Naive B cell (primary cell): ENCODE results near the gene RAPGEF1. TPM values are rescaled to one million over a fixed set of nuclear protein-coding genes. Genes with fewer than 3 reads are reported as not detected.
"Not testable (repeated sequence)": the region's sequence is repeated elsewhere in the genome, so short reads cannot be mapped to it uniquely, and the experiment has no call there.

Source experiments
- ATAC-seq, 2 donors: fragments of 150-1000 bp; cut with Tn5 transposase; 2 replicates each; pipeline ENCODE4 v1.10.0; 2021; ENCODE audit warnings: low read depth in 2 of 2, mild to moderate bottlenecking in 2 of 2, moderate library complexity in 2 of 2
- DNase-seq: peaks from one replicate; pipeline ENCODE4 v3.0.0; 2022
- H3K27ac Mint-ChIP-seq, 6 donors: one replicate each; pipeline ENCODE4 v1.8.0; 2020 to 2022; ENCODE audit warnings: mild to moderate bottlenecking in 6 of 6, mixed read lengths in 6 of 6, moderate library complexity in 5 of 6, inconsistent platforms in 2 of 6
- H3K27me3 Mint-ChIP-seq, 3 donors: one replicate each; pipeline ENCODE4 v1.8.0; 2021 to 2022; ENCODE audit warnings: mixed read lengths in 3 of 3, mild to moderate bottlenecking in 1 of 3
- H3K36me3 Mint-ChIP-seq, 2 donors: one replicate each; pipeline ENCODE4 v1.8.0; 2020 to 2022; ENCODE audit warnings: mixed read lengths in 2 of 2, inconsistent platforms in 1 of 2, mild to moderate bottlenecking in 1 of 2
- H3K4me1 Mint-ChIP-seq, 3 donors: one replicate each; pipeline ENCODE4 v1.8.0; 2020 to 2022; ENCODE audit warnings: mixed read lengths in 3 of 3, inconsistent platforms in 1 of 3, mild to moderate bottlenecking in 1 of 3, moderate library complexity in 1 of 3
- H3K4me3 Mint-ChIP-seq, 8 donors: one replicate each; pipeline ENCODE4 v1.8.0; 2020 to 2022; ENCODE audit warnings: mild to moderate bottlenecking in 8 of 8, mixed read lengths in 8 of 8, moderate library complexity in 8 of 8, inconsistent platforms in 2 of 8
- H3K9me3 Mint-ChIP-seq, 7 donors: one replicate each; pipeline ENCODE4 v1.8.0; 2020 to 2022; ENCODE audit warnings: mixed read lengths in 7 of 7, mild to moderate bottlenecking in 5 of 7, inconsistent platforms in 2 of 7, moderate library complexity in 1 of 7
- polyA plus RNA-seq, 6 donors: library from polyadenylated mRNA; unstranded; fragments of 300-500 nt; fragmentation: Illumina TruSeq; gene quantifications; one replicate each; pipeline ENCODE4 v1.2.3, GENCODE V29; 2021; ENCODE audit warnings: low read depth in 6 of 6

The RAPGEF1 gene
- polyA plus RNA-seq, 6 donors from 2014 or later, result 3.4 to 21.1 (median 7.9) TPM

GRCh38 chr9:131672451-131672850, 67.4 kb downstream of the RAPGEF1 start:
- H3K4me1 Mint-ChIP-seq, result peaks cover 83 to 100% (median 97%) of the 10 kb centered on the region in 3 donors
- DNase-seq (no peak), ATAC-seq (no peak)
- peak overlapping the region; percentile 38 to 98 (median 71) for H3K27ac Mint-ChIP-seq
- peak overlapping the region in 2 of 8 donors; percentile 41 to 94 for H3K4me3 Mint-ChIP-seq
- no peaks in the 10 kb centered on the region for H3K36me3 Mint-ChIP-seq
- H3K27me3 Mint-ChIP-seq, result no peaks in the 10 kb centered on the region
- H3K9me3 Mint-ChIP-seq, result no peaks in the 10 kb centered on the region

- ATAC-seq (no peak), DNase-seq (no peak)
- Mint-ChIP-seq H3K9me3 (no peaks in the 10 kb centered on the region), H3K36me3 (no peaks in the 10 kb centered on the region), H3K4me1 (peaks cover 74 to 100% (median 95%) of the 10 kb centered on the region in 3 donors), H3K27me3 (no peaks in the 10 kb centered on the region), H3K4me3 (peak overlapping the region in 2 of 8 donors; percentile 72 to 73), H3K27ac (peak overlapping the region in 4 of 6 donors; percentile 43 to 99 (median 90))
Measured at GRCh38 chr9:131671133-131671520, 68.7 kb downstream of the RAPGEF1 start.

DNA sequence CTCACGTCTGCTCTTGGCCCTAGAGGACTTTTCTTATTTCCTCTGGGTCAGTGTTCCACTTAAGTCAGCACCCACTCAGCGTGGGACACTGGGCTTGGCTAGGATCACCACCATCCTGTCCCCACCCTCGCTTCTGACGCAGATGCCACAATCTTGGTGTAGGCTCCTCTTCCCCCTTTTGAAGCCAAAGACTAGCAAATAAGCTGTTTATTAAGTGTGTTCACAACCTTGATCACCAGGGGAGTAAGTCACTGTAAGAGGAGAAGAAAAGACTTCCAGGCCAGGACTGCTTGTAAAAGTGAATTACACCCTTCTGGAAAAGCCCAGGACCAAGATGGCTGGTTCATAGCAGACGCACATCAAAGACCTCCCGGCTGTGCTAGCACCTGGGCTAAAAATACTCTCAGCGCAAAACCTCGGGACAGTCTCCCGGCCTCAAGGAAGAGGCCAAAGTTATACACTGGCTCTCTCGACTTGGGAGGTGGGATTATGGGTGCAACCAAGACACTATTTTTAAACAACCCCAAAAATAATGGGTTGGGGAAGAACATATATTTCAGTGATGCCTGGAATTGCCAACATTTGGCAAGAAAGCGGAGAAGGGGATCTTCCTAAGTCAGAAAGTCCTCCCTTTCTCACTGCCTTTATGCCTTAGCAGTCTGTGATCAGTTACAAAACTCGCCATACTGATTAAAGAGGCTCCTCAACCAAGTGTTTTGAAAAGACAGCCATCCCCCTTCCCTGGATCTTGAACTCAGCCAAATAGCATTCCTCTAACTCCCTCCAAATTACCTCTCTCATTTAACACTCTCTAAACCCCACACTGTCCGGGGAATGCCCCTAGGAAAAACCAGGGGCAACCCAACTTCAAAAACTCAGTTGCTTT, 69.4 kb downstream of the RAPGEF1 start:
- Mint-ChIP-seq H3K36me3 (no peaks in the 10 kb centered on the region), H3K4me1 (peaks cover 70 to 100% (median 95%) of the 10 kb centered on the region in 3 donors), H3K27me3 (no peaks in the 10 kb centered on the region), H3K4me3 (peak overlapping the region in 4 of 8 donors; percentile 9 to 76 (median 58)), H3K27ac (peak overlapping the region; percentile 16 to 99 (median 98)), H3K9me3 (no peaks in the 10 kb centered on the region)
- no peak for DNase-seq
- ATAC-seq, result peak; percentile 13 to 21

DNA sequence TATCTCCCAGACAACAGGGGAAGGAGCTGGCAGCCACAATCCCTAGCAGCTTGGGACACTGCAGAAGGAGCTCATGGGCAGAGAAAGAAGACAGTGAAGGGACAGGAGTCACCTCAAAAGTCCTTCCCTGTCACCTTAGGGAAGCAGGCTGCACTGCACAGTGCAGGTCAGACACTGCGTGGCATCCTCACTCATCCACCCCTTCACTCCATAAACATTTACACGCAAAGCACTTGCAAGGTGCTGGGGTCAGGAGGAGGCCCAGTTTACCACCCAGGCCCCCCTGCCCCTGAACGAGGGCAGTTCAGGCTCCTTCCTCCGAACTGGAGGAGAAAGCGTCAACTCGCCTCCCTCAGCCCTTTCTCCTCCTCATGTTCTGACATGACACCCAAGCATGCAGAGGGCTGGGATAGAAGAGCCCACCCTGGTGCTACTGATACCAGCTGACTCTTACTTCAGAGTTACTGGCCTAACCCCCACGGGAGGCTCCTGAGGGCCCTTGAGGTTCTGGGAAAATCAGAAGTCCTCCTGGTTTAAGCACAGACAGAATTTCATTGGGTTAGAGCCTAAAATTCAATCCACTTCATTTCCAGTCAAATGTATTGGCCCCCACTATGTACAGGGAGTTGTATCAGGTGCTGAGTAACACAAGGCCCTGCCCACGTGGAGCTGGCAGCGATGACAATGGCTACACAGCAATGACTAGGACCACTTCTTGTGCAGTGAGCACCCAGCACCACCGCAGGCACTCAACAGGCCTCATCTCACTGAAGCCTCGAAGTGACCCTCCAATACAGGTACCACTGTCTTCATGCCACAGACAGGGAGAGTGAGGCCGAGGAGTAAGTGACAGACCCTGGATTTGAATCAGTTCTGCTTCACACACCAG, 70.4 kb downstream of the RAPGEF1 start:
- ATAC-seq (no peak), DNase-seq (no peak)
- peak overlapping the region; percentile 97 to 99 (median 98) for H3K27ac Mint-ChIP-seq
- no peaks in the 10 kb centered on the region for H3K9me3 Mint-ChIP-seq
- no peaks in the 10 kb centered on the region for H3K27me3 Mint-ChIP-seq
- peaks cover 0 to 2% of the 10 kb centered on the region in 2 donors for H3K36me3 Mint-ChIP-seq
- H3K4me3 Mint-ChIP-seq, result peak overlapping the region; percentile 9 to 88 (median 72)
- peaks cover 70 to 98% (median 95%) of the 10 kb centered on the region in 3 donors for H3K4me1 Mint-ChIP-seq

DNA sequence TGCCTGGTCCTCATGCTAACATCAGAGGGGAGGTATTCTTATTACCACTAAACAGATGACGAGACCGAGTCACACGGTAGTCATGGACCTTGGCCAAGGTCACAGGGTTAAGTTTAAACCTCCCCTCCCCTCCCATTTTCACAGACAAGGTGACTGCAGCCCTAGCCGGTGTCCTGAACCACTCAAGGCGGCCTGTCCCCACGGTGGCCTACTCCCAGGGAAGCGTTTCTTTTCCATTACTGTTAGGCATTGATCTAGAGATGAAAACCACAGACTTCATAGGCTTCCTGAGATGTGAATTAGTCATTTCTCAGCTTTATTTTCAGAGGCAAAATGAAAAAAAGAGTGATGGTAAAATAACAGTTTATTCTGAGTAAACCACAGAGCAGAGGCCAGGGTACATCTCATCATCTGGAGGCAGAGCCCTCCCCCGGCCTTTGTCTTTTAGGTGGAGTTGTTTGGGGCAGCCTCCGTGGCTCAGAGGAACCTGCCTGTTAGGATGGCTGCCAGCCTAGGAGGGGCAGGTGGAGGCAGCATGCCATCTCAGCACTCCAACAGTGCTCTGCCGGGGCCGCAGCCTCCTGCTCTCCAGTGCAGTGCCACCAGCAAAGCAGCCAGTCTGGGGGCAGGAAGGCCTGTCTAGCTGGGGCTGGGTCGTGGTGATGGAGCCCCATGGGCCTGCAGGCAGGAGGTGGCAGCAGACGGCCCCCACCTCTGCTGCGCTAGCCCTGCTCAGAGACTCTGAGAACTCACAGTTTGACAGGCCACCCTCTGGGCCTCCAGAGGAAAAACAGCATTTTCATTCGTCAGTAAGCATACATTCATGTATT, 71.2 kb downstream of the RAPGEF1 start:
- no peaks in the 10 kb centered on the region for H3K9me3 Mint-ChIP-seq
- peak overlapping the region; percentile 97 to 99 (median 98) for H3K27ac Mint-ChIP-seq
- ATAC-seq (peak; percentile 72 to 81), DNase-seq (peak; percentile 65)
- peaks cover 0 to 4% of the 10 kb centered on the region in 2 donors for H3K36me3 Mint-ChIP-seq
- no peaks in the 10 kb centered on the region for H3K27me3 Mint-ChIP-seq
- H3K4me1 Mint-ChIP-seq, result peaks cover 73 to 97% (median 89%) of the 10 kb centered on the region in 3 donors
- peak overlapping the region; percentile 44 to 88 (median 76) for H3K4me3 Mint-ChIP-seq

DNA sequence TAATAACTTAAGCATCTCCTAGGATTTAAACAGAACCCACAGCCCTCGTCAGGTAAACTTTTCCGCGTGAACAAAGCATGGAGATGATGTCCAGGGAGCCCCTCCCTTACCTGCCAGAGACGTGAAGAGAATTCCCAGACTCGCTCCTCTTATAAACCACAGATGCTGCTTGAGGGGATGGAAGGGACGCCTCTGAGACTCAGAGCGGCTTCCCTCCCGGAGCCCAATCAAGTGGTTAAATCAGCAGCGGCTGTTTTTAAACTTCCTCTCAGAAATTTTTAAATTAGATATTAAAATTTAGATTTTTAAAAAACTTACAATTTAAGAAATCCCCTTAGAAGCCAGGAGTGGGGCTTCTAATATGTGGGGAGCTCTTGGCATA, 71.8 kb downstream of the RAPGEF1 start:
- DNase-seq (no peak), ATAC-seq (no peak)
- peaks cover 77 to 95% (median 87%) of the 10 kb centered on the region in 3 donors for H3K4me1 Mint-ChIP-seq
- H3K27me3 Mint-ChIP-seq, result no peaks in the 10 kb centered on the region
- H3K36me3 Mint-ChIP-seq, result peaks cover 3 to 4% of the 10 kb centered on the region in 2 donors
- H3K9me3 Mint-ChIP-seq, result no peaks in the 10 kb centered on the region
- H3K4me3 Mint-ChIP-seq, result peak overlapping the region; percentile 44 to 88 (median 76)
- H3K27ac Mint-ChIP-seq, result peak overlapping the region; percentile 95 to 99 (median 98)

- DNase-seq, result no peak
- H3K27me3 Mint-ChIP-seq, result no peaks in the 10 kb centered on the region
- H3K4me3 Mint-ChIP-seq, result peak overlapping the region in 7 of 8 donors; percentile 44 to 88 (median 63)
- peaks cover 4 to 5% of the 10 kb centered on the region in 2 donors for H3K36me3 Mint-ChIP-seq
- ATAC-seq, result peak in 1 of 2 donors; percentile 21
- H3K27ac Mint-ChIP-seq, result peak overlapping the region; percentile 94 to 98 (median 96)
- H3K4me1 Mint-ChIP-seq, result peaks cover 75 to 93% (median 87%) of the 10 kb centered on the region in 3 donors
- no peaks in the 10 kb centered on the region for H3K9me3 Mint-ChIP-seq
Measured at GRCh38 chr9:131667576-131667975, 72.3 kb downstream of the RAPGEF1 start.

DNA sequence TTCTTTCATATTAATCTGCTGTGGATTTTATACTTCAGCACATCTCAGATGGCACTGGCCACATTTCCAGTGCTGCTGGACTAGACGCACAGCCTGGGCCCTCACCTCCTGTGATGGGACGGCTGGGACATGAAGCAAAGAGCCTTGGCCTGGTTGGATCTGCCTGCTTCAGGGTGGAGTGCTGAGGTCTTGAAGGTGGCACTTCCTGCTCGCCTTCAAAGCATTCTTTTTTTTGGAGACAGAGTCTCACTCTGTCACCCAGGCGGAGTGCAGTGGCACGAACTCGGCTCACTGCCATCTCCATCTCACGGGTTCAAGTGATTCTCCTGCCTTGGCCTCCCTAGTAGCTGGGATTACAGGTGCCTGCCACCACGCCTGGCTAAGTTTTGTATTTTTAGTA, 73.1 kb downstream of the RAPGEF1 start:
- Mint-ChIP-seq H3K36me3 (peaks cover 4 to 5% of the 10 kb centered on the region in 2 donors), H3K4me3 (peak overlapping the region in 6 of 8 donors; percentile 12 to 51 (median 39)), H3K4me1 (peaks cover 75 to 94% (median 85%) of the 10 kb centered on the region in 3 donors), H3K27me3 (no peaks in the 10 kb centered on the region), H3K27ac (peak overlapping the region in 5 of 6 donors; percentile 60 to 98 (median 85)), H3K9me3 (no peaks in the 10 kb centered on the region)
- DNase-seq (no peak), ATAC-seq (no peak)

GRCh38 chr9:131666029-131666428, 73.8 kb downstream of the RAPGEF1 start:
- peak overlapping the region in 5 of 6 donors; percentile 12 to 98 (median 86) for H3K27ac Mint-ChIP-seq
- H3K9me3 Mint-ChIP-seq, result no peaks in the 10 kb centered on the region
- H3K4me1 Mint-ChIP-seq, result peaks cover 72 to 91% (median 82%) of the 10 kb centered on the region in 3 donors
- peaks cover 4 to 5% of the 10 kb centered on the region in 2 donors for H3K36me3 Mint-ChIP-seq
- H3K4me3 Mint-ChIP-seq, result peak overlapping the region in 4 of 8 donors; percentile 12 to 67 (median 22)
- no peak for ATAC-seq
- no peak for DNase-seq
- no peaks in the 10 kb centered on the region for H3K27me3 Mint-ChIP-seq

- DNase-seq, result no peak
- no peaks in the 10 kb centered on the region for H3K27me3 Mint-ChIP-seq
- H3K4me1 Mint-ChIP-seq, result peaks cover 59 to 81% (median 75%) of the 10 kb centered on the region in 3 donors
- no peaks in the 10 kb centered on the region for H3K9me3 Mint-ChIP-seq
- H3K27ac Mint-ChIP-seq, result peak overlapping the region in 2 of 6 donors; percentile 24 to 70
- peaks cover 4 to 5% of the 10 kb centered on the region in 2 donors for H3K36me3 Mint-ChIP-seq
- peak overlapping the region in 1 of 8 donors; percentile 6 for H3K4me3 Mint-ChIP-seq
- ATAC-seq, result no peak
Measured at GRCh38 chr9:131663288-131663687, 76.6 kb downstream of the RAPGEF1 start.

- not testable (repeated sequence) for H3K27me3 Mint-ChIP-seq, ATAC-seq, DNase-seq, H3K9me3 Mint-ChIP-seq, H3K36me3 Mint-ChIP-seq
- Mint-ChIP-seq H3K4me1 (peaks cover 62 to 81% (median 75%) of the 10 kb centered on the region in 3 donors), H3K27ac (peak overlapping the region; percentile 34 to 84 (median 79)), H3K4me3 (peak overlapping the region in 1 of 8 donors; percentile 45)
Measured at GRCh38 chr9:131662289-131662621, 77.6 kb downstream of the RAPGEF1 start.

DNA sequence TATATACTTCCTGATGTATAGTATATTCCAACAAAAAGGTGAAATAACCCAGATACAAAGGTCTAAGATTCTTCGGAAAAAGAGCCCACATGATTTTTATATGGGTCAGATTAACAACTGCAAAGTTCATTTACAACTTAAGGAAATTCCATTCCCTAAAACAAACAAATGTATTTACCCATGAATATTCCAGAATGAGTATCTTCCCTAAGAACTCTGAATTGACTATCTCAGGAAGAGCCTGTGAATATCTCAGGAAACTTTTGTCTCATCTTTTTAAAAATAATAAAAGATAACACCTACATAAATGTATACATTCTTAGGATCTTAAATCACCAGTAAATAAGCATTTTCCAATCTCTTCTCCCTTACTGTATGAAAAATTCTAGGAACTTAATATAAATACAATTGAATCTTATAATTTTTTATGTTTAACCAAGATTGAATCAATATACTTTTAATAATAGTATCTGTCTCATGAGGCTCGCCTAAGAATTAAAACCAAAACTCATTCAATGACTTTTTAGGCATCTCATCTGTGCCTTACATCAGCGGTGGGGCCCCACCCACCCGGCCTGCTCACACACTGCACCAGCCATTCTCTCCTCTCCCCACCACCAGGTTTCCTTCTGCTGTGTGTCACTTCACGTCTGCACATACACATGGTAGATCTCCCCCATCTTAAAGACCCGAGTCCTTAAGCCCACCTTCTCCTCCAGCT, 78.1 kb downstream of the RAPGEF1 start:
- H3K9me3 Mint-ChIP-seq, result no peaks in the 10 kb centered on the region
- H3K27me3 Mint-ChIP-seq, result no peaks in the 10 kb centered on the region
- H3K27ac Mint-ChIP-seq, result peak overlapping the region in 5 of 6 donors; percentile 74 to 86 (median 83)
- H3K4me1 Mint-ChIP-seq, result peaks cover 65 to 81% (median 75%) of the 10 kb centered on the region in 3 donors
- peaks cover 4 to 5% of the 10 kb centered on the region in 2 donors for H3K36me3 Mint-ChIP-seq
- no peak for DNase-seq
- ATAC-seq, result peak; percentile 56 to 61
- H3K4me3 Mint-ChIP-seq, result peak overlapping the region in 1 of 8 donors; percentile 45
